A673 (cell line): Measurements from ENCODE around the gene TWF2. TPM values are rescaled to one million over a fixed set of nuclear protein-coding genes. Genes with fewer than 3 reads are reported as not detected.
"Not testable (repeated sequence)": the region's sequence is repeated elsewhere in the genome, so short reads cannot be mapped to it uniquely, and the experiment has no call there.

Experiments used
- Bru-seq: library from RNA; stranded (reverse); fragments of 400-500 nt; gene quantifications from one replicate; lab custom pipeline; 2021; lab: Mats Ljungman, UMichigan
- BruChase-seq, 2 experiments: library from RNA; stranded (reverse); fragments of 400-500 nt; gene quantifications; one replicate each; lab custom pipeline; 2021; lab: Mats Ljungman, UMichigan
- BruUV-seq: library from RNA; stranded (reverse); fragments of 400-500 nt; replicated peaks from 2 replicates; lab custom pipeline; 2021; lab: Mats Ljungman, UMichigan
- CTCF ChIA-PET: fragments of 300-600 bp; sonication (Branson Sonifier 250); formaldehyde crosslinking; loops from one replicate; lab custom pipeline; 2022; ENCODE audit warnings: antibody characterized with exemption; lab: Charles Lee
- POLR2A ChIA-PET: fragments of 300-600 bp; sonication (Branson Sonifier 250); formaldehyde crosslinking; loops from one replicate; lab custom pipeline; 2022; ENCODE audit warnings: antibody characterized with exemption; ENCODE audit not compliant: low non-redundant PET; lab: Charles Lee
- DNase-seq: peaks from one replicate; pipeline ENCODE4 v3.0.0-alpha.2; 2015; ENCODE audit warnings: low spot score
- H3K27ac ChIP-seq: fragments of 200-600 bp; sonication (generic); 2 replicates; pipeline ENCODE4 v1.5.1; 2016; ENCODE audit warnings: mixed run types, low read depth, mild to moderate bottlenecking, mixed read lengths, antibody characterized with exemption, low read length; ENCODE audit not compliant: poor library complexity, severe bottlenecking
- H3K27me3 ChIP-seq: fragments of 200-600 bp; sonication (generic); replicated peaks from 2 replicates; pipeline ENCODE4 v1.6.1; 2017; ENCODE audit warnings: mixed run types, low read depth, mild to moderate bottlenecking, mixed read lengths, antibody characterized with exemption, low read length; ENCODE audit not compliant: insufficient read depth, poor library complexity
- H3K36me3 ChIP-seq: fragments of 200-600 bp; sonication (generic); 2 replicates; pipeline ENCODE4 v1.6.1; 2016; ENCODE audit warnings: mixed run types, mild to moderate bottlenecking, mixed read lengths, antibody characterized with exemption, low read length; ENCODE audit not compliant: insufficient read depth, poor library complexity, severe bottlenecking
- H3K4me1 ChIP-seq: fragments of 200-600 bp; sonication (generic); 2 replicates; pipeline ENCODE4 v1.6.1; 2017; ENCODE audit warnings: mixed run types, mild to moderate bottlenecking, mixed read lengths, antibody characterized with exemption, low read length; ENCODE audit not compliant: insufficient read depth, poor library complexity, severe bottlenecking
- H3K4me3 ChIP-seq: fragments of 200-600 bp; sonication (generic); 2 replicates; pipeline ENCODE4 v1.5.1; 2016; ENCODE audit warnings: low read depth, mixed run types, mild to moderate bottlenecking, mixed read lengths, low read length; ENCODE audit not compliant: poor library complexity, severe bottlenecking
- H3K9me3 ChIP-seq: fragments of 200-600 bp; sonication (generic); 2 replicates; pipeline ENCODE4 v1.6.1; 2016; ENCODE audit warnings: mixed run types, low read depth, mild to moderate bottlenecking, mixed read lengths, antibody characterized with exemption, low read length; ENCODE audit not compliant: poor library complexity, severe bottlenecking
- EZH2 ChIP-seq: fragments of 200-600 bp; sonication (generic); IDR thresholded peaks from 2 replicates; pipeline ENCODE4 v1.6.1; 2017; ENCODE audit warnings: borderline replicate concordance, low read depth, mild to moderate bottlenecking, mixed read lengths, antibody characterized with exemption, low read length; ENCODE audit not compliant: poor library complexity, severe bottlenecking
- intact Hi-C: fragments of 100-400 bp; cut with micrococcal nuclease; formaldehyde crosslinking; loops from one replicate; pipeline ENCODE4 v1.10.0; 2022; ENCODE audit not compliant: unreplicated experiment
- long read RNA-seq: library from polyadenylated mRNA; stranded (forward); transcript quantifications from one replicate; pipeline ENCODE4 v2.0.0, GENCODE V29; 2022
- total RNA-seq: library from RNA; stranded (reverse); gene quantifications from 2 replicates; pipeline ENCODE4 v1.2.3, GENCODE V29; 2021
- TF ChIP-seq, protein P1 (sequence below): fragments of 300-800, 200-600 bp; sonication (generic); conservative IDR thresholded peaks from 2 replicates; pipeline ENCODE4 v1.5.1; 2017; ENCODE audit warnings: low read depth, mild to moderate bottlenecking, antibody characterized with exemption, low read length, moderate library complexity, mixed read lengths

Gene TWF2
- 18.3 and 21.0 TPM in 2 replicates for total RNA-seq
- Bru-seq, nascent RNA, result percentile 40 among the genes with signal in this experiment
- percentile 42 among the genes with signal in this experiment for BruChase-seq, experiment 1, labeled RNA remaining after a 2-hour chase
- BruChase-seq, experiment 2, labeled RNA remaining after a 6-hour chase, result percentile 46 among the genes with signal in this experiment
- long read RNA-seq, transcript TWF2-201 (9 exons, 1,718 nt), result major isoform, 62 of 68 reads
- long read RNA-seq, partial matches to known transcripts, result 1 of 68 reads
- long read RNA-seq, other reads (novel, unspliced or antisense), result 5 of 68 reads

DNA sequence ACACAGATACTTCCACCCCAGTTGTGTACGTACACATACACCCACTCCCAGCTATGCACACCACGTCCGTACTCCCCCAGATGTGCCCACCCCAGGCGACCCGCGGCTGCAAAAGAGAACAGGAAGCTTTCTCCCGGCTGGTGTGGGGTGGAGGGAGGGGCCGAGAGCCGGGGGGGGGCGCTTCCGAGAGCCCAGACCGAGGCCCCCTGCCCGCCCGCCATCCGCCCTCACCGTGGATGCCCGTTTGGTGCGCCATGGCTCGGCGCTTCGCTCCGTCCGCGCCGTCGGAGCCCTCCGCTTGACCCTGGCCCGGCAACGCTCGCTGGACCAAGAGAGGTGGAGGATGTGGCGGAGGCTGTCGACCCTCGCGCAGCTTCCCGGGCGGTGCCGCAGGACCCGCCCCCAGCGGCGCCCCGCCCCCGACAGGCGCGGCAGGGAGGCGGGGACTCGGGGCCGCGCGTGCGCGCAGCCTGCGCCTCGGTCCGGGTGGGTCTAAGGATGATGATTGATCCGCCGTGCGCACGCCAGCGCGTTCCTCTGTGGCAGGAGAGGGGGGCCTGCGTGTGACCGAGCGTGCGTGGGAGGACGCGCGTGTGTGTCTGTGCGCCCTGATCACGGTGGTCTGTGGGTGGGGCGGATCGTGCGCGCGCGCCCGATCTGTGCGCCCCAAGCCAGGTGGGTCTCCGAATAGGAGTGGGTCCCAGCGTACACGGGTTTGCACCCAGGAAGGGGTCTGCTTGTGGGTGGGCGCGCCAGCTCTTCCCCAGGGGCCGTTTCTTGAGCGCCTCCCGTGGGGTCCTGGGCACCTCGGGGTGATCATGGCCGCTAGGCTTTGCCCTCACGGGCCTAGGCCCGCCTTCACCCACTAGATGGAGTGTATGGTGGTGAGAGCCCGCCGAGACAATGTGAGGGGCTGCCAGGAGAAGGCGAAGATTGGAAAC is at the start of gene TWF2:
TWF2 (minus strand) TSS at position 398 of the 941 bp plus-strand sequence; CDS start at position 256, 142 bp downstream.
- intact Hi-C loops, result no loop called here
- peak; percentile 71 for DNase-seq
- Histone ChIP-seq H3K9me3 (no peaks in the 10 kb centered on the region), H3K27ac (peak within 1 kb of the TSS; percentile 75), H3K27me3 (no peaks in the 10 kb centered on the region), H3K36me3 (no peaks in the 10 kb centered on the region), H3K4me1 (peaks cover 12% of the 10 kb centered on the region), H3K4me3 (peak within 1 kb of the TSS; percentile 75)
- no peak for TF ChIP-seq EZH2
- ChIA-PET POLR2A (interaction anchor here (0.6 kb wide), 1 partner anchor 10 kb away, joined by 3 read pairs; no protein-coding TSS in a partner anchor), CTCF (interaction anchor here (0.6 to 1.0 kb wide), 3 partner anchors 19 to 161 kb away, joined by 4 to 9 read pairs (median 5); no protein-coding TSS in a partner anchor)
- BruUV-seq, result TSS peak; percentile 91

DNA sequence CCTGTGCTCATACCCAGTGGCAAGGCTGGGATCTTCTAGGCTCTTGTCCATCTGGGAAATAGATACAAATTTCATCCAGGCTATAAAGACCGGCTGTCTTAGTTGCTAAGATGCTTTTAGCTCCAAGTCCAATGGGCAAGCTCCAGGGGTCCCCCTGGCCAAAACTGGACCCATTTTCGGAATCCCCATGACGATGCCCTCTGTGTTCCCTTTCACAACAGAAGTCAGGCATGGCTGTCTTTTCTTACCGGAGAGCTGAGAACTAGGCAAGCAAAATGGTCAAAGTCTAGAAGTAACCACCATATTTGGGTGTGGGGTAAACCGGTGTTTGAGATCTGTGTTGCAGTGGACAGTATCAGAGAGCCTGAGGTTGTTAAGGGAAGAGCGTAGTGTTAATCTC is 49.7 kb upstream of the TWF2 start:
- H3K27ac ChIP-seq, result peak overlapping the region; percentile 100
- intact Hi-C loops, result no loop called here
- CTCF ChIA-PET, result no interaction called here

DNA sequence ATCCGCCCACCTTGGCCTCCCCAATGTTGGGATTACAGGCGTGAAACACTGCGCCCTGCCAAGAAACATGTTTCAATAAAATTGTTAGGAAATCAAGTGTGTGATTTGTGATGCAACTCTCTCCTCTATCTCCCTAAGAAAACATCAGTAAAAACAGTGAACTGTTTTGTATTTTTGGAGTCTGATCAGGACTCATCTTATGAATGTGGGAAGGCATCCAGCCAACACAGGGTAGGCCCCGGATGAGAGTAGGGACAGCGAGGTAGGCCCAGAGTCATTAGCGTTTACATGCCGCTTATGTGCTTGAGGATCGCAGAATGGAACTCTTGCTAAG is 47.8 kb upstream of the TWF2 start:
- Histone ChIP-seq H3K27me3 (no peaks in the 10 kb centered on the region), H3K36me3 (no peaks in the 10 kb centered on the region), H3K27ac (peak overlapping the region; percentile 100), H3K4me3 (peak overlapping the region; percentile 79), H3K9me3 (no peaks in the 10 kb centered on the region), H3K4me1 (peaks cover 3% of the 10 kb centered on the region)
- BruUV-seq, result no TSS peak
- POLR2A ChIA-PET, result no interaction called here
- CTCF ChIA-PET, result no interaction called here
- intact Hi-C loops, result no loop called here
- no peak for TF ChIP-seq EZH2
- TF ChIP-seq, protein P1, sequence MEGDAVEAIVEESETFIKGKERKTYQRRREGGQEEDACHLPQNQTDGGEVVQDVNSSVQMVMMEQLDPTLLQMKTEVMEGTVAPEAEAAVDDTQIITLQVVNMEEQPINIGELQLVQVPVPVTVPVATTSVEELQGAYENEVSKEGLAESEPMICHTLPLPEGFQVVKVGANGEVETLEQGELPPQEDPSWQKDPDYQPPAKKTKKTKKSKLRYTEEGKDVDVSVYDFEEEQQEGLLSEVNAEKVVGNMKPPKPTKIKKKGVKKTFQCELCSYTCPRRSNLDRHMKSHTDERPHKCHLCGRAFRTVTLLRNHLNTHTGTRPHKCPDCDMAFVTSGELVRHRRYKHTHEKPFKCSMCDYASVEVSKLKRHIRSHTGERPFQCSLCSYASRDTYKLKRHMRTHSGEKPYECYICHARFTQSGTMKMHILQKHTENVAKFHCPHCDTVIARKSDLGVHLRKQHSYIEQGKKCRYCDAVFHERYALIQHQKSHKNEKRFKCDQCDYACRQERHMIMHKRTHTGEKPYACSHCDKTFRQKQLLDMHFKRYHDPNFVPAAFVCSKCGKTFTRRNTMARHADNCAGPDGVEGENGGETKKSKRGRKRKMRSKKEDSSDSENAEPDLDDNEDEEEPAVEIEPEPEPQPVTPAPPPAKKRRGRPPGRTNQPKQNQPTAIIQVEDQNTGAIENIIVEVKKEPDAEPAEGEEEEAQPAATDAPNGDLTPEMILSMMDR, result no peak
- no peak for DNase-seq

More for the DNA sequence above, 49.7 kb upstream of the TWF2 start:
- no peak for TF ChIP-seq EZH2
- TF ChIP-seq, protein P1, result no peak
- no peaks in the 10 kb centered on the region for H3K36me3 ChIP-seq
- H3K4me1 ChIP-seq, result peaks cover 3% of the 10 kb centered on the region
- DNase-seq, result no peak
- H3K27me3 ChIP-seq, result no peaks in the 10 kb centered on the region
- POLR2A ChIA-PET, result no interaction called here
- H3K9me3 ChIP-seq, result no peaks in the 10 kb centered on the region
- no TSS peak for BruUV-seq
- H3K4me3 ChIP-seq, result peak overlapping the region; percentile 79

DNA sequence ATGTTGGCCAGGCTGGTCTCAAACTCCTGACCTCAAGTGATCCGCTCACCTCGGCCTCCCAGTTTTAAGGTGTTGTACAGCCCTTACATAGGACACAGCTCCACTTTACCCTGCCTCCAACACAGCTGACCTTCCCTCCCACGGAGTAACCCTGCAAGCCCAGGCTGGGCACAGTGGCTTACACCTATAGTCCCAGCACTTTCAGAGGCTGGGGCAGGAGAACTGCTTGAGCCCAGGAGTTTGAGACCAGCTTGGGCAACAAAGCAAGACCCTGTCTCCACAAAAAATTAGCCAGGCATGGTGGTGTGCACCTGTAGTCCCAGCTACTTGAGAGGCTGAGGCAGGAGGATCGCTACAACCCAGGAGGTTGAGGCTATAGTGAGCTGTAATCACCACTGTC is 45.1 kb upstream of the TWF2 start:
- H3K9me3 ChIP-seq, POLR2A ChIA-PET, H3K27me3 ChIP-seq, BruUV-seq, CTCF ChIA-PET, DNase-seq, H3K27ac ChIP-seq, H3K4me3 ChIP-seq, H3K36me3 ChIP-seq, intact Hi-C loops: not testable (repeated sequence)
- peaks cover 10% of the 10 kb centered on the region for H3K4me1 ChIP-seq
